Measurements from ENCODE around the gene PLAGL2. TPM values are rescaled to one million over a fixed set of nuclear protein-coding genes. Genes with fewer than 3 reads are reported as not detected.
"Not testable (repeated sequence)": the region's sequence is repeated elsewhere in the genome, so short reads cannot be mapped to it uniquely, and the experiment has no call there.

PLAGL2 gene
- total and polyA plus RNA-seq, 4 experiments from 2014 or later, result 1.1 to 20.7 (median 12.0) TPM

DNA sequence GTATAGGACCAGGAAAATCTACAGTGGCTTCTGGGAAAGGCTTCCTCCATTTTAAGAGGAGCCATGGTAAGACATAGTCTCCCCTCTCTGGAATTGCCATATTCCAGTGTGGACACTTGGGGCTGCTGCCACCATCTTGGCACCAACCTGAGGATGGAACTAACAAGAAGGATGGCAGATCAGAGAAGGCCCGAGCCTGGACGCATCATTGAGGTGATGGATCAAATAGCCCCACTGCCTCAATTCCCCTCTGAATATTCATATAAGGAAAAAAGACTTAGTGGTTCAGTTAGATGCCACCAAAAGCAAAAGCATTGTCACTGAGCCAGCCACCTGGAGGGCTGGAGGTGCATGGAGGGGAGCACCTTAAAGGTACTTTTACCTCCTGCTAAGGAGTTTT lies 25.9 kb downstream of the PLAGL2 start:
- CTCF ChIA-PET (ENCODE audit: partially characterized antibody), result no interaction called here
- Mint-ChIP-seq H3K4me1 (peaks cover 0 to 3% (median 2%) of the 10 kb centered on the region in 4 donors), H3K27ac (no peak overlapping the region), H3K27me3 (no peaks in the 10 kb centered on the region), H3K36me3 (no peaks in the 10 kb centered on the region), H3K9me3 (no peaks in the 10 kb centered on the region), H3K4me3 (no peak overlapping the region)
- Histone ChIP-seq H3K4me3 (ENCODE audit: low read length in 2 of 2) (no peak overlapping the region), H3K9me3 (ENCODE audit: control insufficient read depth in 1 of 2, low read length in 2 of 2) (no peaks in the 10 kb centered on the region), H3K27me3 (ENCODE audit: insufficient read depth, low read length) (no peaks in the 10 kb centered on the region), H3K4me1 (ENCODE audit: insufficient read depth, low read length) (no peaks in the 10 kb centered on the region), H3K27ac (ENCODE audit: low read depth, low read length) (no peak overlapping the region), H3K36me3 (ENCODE audit: insufficient read depth, low read length) (no peaks in the 10 kb centered on the region)
- intact Hi-C loops (cut with micrococcal nuclease), result no loop called here
- DNase-seq, result no peak
- POLR2A ChIA-PET (ENCODE audit: partially characterized antibody), result no interaction called here

DNA sequence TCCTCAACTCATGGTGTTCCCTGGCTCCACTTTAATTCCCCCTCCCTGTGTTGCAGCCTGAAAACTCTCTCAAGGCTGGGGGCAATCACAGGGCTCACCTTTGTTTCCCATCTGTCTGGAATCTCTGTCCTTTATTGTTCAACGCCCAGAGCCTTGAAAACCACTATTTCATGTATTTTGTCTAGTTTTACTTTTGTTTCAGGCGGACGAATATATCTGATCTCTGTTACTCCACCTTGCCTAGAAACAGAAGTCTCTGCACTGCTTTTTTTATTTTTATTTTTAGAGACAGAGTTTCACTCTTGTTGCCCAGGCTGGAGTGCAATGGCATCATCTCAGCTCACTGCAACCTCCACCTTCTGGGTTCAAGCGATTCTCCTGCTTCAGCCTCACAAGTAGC lies 27.6 kb downstream of the PLAGL2 start:
- intact Hi-C loops (cut with micrococcal nuclease), result no loop called here
- Histone ChIP-seq H3K4me1 (ENCODE audit: insufficient read depth, low read length) (no peaks in the 10 kb centered on the region), H3K27me3 (ENCODE audit: insufficient read depth, low read length) (no peaks in the 10 kb centered on the region), H3K4me3 (ENCODE audit: low read length in 2 of 2) (no peak overlapping the region), H3K9me3 (ENCODE audit: control insufficient read depth in 1 of 2, low read length in 2 of 2) (no peaks in the 10 kb centered on the region), H3K36me3 (ENCODE audit: insufficient read depth, low read length) (no peaks in the 10 kb centered on the region), H3K27ac (ENCODE audit: low read depth, low read length) (no peak overlapping the region)
- DNase-seq, result no peak
- POLR2A ChIA-PET (ENCODE audit: partially characterized antibody), result interaction anchor here (2.2 kb wide), 1 partner anchor 10 kb away, joined by 6 read pairs; no protein-coding TSS in a partner anchor
- H3K9me3 Mint-ChIP-seq, result no peaks in the 10 kb centered on the region
- peak overlapping the region in 1 of 7 donors; percentile 41 for H3K27ac Mint-ChIP-seq
- H3K4me3 Mint-ChIP-seq, result no peak overlapping the region
- no peaks in the 10 kb centered on the region for H3K36me3 Mint-ChIP-seq
- no peaks in the 10 kb centered on the region for H3K27me3 Mint-ChIP-seq
- peaks cover 0 to 1% (median 0%) of the 10 kb centered on the region in 4 donors for H3K4me1 Mint-ChIP-seq
- CTCF ChIA-PET (ENCODE audit: partially characterized antibody), result no interaction called here

DNA sequence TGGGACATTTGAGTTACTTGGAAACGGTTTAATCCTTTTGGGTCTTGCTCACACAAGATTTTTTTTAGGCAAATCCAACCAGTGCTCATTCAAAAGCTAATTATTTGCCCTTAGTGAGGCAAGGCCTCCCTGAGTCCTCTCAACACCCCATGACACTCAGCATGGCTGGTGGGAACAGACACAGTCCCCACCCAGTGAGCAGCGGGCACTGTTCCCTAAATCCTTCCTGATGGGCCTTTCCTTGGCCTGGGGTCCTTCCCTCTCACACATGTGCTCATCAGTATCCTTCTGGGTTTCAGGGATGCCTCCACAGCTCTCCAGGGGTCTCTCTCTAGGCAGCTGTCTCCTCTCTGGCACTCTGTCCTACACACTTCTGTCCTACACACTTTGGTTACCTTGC lies 28.0 kb downstream of the PLAGL2 start:
- Histone ChIP-seq H3K27ac (ENCODE audit: low read depth, low read length) (no peak overlapping the region), H3K36me3 (ENCODE audit: insufficient read depth, low read length) (no peaks in the 10 kb centered on the region), H3K27me3 (ENCODE audit: insufficient read depth, low read length) (no peaks in the 10 kb centered on the region), H3K4me3 (ENCODE audit: low read length in 2 of 2) (no peak overlapping the region), H3K4me1 (ENCODE audit: insufficient read depth, low read length) (no peaks in the 10 kb centered on the region), H3K9me3 (ENCODE audit: control insufficient read depth in 1 of 2, low read length in 2 of 2) (no peaks in the 10 kb centered on the region)
- Mint-ChIP-seq H3K4me3 (no peak overlapping the region), H3K27me3 (no peaks in the 10 kb centered on the region), H3K27ac (no peak overlapping the region), H3K36me3 (no peaks in the 10 kb centered on the region), H3K4me1 (peaks cover 0 to 1% (median 0%) of the 10 kb centered on the region in 4 donors), H3K9me3 (no peaks in the 10 kb centered on the region)
- CTCF ChIA-PET (ENCODE audit: partially characterized antibody), result no interaction called here
- intact Hi-C loops (cut with micrococcal nuclease), result no loop called here
- no peak for DNase-seq
- POLR2A ChIA-PET (ENCODE audit: partially characterized antibody), result interaction anchor here (2.2 kb wide), 1 partner anchor 10 kb away, joined by 6 read pairs; no protein-coding TSS in a partner anchor

DNA sequence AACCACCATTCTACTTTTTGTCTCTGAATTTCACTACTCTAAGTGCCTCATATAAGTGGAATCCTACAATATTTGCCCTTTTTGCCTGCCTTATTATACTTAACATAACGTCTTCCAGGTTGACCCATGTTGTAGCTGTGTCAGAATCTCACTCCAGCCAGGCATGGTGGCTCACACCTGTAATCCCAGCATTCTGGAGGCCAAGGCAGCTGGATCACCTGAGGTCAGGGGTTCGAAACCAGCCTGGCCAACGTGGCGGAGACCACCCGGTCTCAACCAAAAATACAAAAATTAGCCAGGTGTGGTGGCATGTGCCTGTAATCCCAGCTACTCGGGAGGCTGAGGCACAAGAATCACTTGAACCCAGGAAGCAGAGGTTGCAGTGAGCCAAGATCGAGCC lies 29.8 kb downstream of the PLAGL2 start:
- H3K27ac ChIP-seq (ENCODE audit: low read depth, low read length); DNase-seq; H3K9me3 Mint-ChIP-seq; H3K36me3 ChIP-seq (ENCODE audit: insufficient read depth, low read length); H3K27ac Mint-ChIP-seq; H3K27me3 ChIP-seq (ENCODE audit: insufficient read depth, low read length); intact Hi-C loops (cut with micrococcal nuclease); H3K4me1 Mint-ChIP-seq; H3K4me3 Mint-ChIP-seq; H3K27me3 Mint-ChIP-seq; POLR2A ChIA-PET (ENCODE audit: partially characterized antibody); H3K4me1 ChIP-seq (ENCODE audit: insufficient read depth, low read length); H3K9me3 ChIP-seq (ENCODE audit: control insufficient read depth in 1 of 2, low read length in 2 of 2); H3K36me3 Mint-ChIP-seq; H3K4me3 ChIP-seq (ENCODE audit: low read length in 2 of 2); CTCF ChIA-PET (ENCODE audit: partially characterized antibody): not testable (repeated sequence)

DNA sequence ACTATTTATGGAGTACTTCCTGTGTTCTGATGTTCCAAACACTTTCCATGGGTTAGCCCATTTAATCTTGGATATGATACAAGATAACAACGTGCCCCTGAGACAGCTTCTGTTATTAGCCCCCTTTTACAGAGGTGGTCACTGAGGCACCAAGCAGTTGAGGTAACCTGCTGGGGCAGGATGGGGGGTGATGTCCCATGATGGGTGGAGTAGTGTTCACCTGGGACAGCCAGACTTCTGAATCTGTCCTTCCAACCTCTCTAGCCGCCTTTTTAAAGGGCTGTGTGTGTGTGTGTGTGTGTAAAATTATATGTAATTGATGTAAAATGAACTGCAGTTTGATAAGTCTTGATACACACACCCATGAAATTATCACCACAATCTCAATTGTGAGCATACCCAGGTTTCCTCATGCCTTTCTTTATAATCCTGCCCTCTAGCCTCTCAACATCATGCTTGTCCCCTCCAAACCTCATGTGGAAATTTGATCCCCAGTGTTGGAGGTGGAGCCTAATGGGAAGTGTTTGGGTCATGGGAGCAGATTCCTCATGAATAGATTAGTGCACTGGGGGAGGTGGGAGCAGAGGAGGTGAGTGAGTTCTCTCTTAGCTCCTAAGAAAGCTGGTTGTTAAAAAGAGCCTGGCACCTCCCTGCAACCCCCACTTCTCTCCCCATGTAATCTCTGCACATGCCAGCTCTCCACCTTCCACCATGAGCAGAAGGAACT lies 39.2 kb downstream of the PLAGL2 start:
- Histone ChIP-seq H3K4me3 (ENCODE audit: low read length in 2 of 2) (no peak overlapping the region), H3K36me3 (ENCODE audit: insufficient read depth, low read length) (peaks cover 20% of the 10 kb centered on the region), H3K27me3 (ENCODE audit: insufficient read depth, low read length) (no peaks in the 10 kb centered on the region), H3K27ac (ENCODE audit: low read depth, low read length) (no peak overlapping the region), H3K4me1 (ENCODE audit: insufficient read depth, low read length) (no peaks in the 10 kb centered on the region), H3K9me3 (ENCODE audit: control insufficient read depth in 1 of 2, low read length in 2 of 2) (no peaks in the 10 kb centered on the region)
- ChIA-PET POLR2A (ENCODE audit: partially characterized antibody) (no interaction called here), CTCF (ENCODE audit: partially characterized antibody) (no interaction called here)
- DNase-seq, result no peak
- peaks cover 34 to 35% of the 10 kb centered on the region in 2 donors for H3K36me3 Mint-ChIP-seq
- intact Hi-C loops (cut with micrococcal nuclease), result no loop called here
- no peak overlapping the region for H3K4me3 Mint-ChIP-seq
- H3K27ac Mint-ChIP-seq, result peak overlapping the region in 2 of 7 donors; percentile 63 to 74
- peaks cover 0 to 3% (median 0%) of the 10 kb centered on the region in 4 donors for H3K4me1 Mint-ChIP-seq
- H3K27me3 Mint-ChIP-seq, result no peaks in the 10 kb centered on the region
- no peaks in the 10 kb centered on the region for H3K9me3 Mint-ChIP-seq

DNA sequence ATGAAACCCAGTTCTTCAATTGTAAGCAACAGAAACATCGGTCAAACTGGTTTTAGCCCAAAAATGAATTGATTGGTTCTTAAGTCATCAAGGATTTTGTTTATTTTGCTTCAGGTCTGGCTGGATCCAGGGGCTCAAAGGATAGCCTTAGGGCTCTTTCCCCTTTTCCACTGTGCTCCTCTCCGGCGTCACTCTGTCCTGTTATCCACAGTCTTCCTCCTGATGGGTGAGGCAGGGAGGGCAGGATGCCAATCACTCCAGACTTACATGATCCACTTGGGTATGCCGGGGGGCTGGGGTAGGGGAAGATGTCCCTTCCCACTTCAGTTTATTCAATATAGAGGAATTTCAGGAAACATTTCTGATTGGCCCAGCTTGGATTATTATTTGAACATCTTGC lies 40.0 kb downstream of the PLAGL2 start:
- Histone ChIP-seq H3K36me3 (ENCODE audit: insufficient read depth, low read length) (peaks cover 23% of the 10 kb centered on the region), H3K27ac (ENCODE audit: low read depth, low read length) (no peak overlapping the region), H3K9me3 (ENCODE audit: control insufficient read depth in 1 of 2, low read length in 2 of 2) (no peaks in the 10 kb centered on the region), H3K27me3 (ENCODE audit: insufficient read depth, low read length) (no peaks in the 10 kb centered on the region), H3K4me1 (ENCODE audit: insufficient read depth, low read length) (no peaks in the 10 kb centered on the region), H3K4me3 (ENCODE audit: low read length in 2 of 2) (no peak overlapping the region)
- no peak overlapping the region for H3K4me3 Mint-ChIP-seq
- ChIA-PET CTCF (ENCODE audit: partially characterized antibody) (no interaction called here), POLR2A (ENCODE audit: partially characterized antibody) (no interaction called here)
- H3K9me3 Mint-ChIP-seq, result no peaks in the 10 kb centered on the region
- H3K4me1 Mint-ChIP-seq, result peaks cover 0 to 3% (median 0%) of the 10 kb centered on the region in 4 donors
- H3K27ac Mint-ChIP-seq, result peak overlapping the region in 4 of 7 donors; percentile 4 to 39 (median 14)
- DNase-seq, result no peak
- H3K27me3 Mint-ChIP-seq, result no peaks in the 10 kb centered on the region
- intact Hi-C loops (cut with micrococcal nuclease), result no loop called here
- H3K36me3 Mint-ChIP-seq, result peaks cover 37 to 39% of the 10 kb centered on the region in 2 donors

DNA sequence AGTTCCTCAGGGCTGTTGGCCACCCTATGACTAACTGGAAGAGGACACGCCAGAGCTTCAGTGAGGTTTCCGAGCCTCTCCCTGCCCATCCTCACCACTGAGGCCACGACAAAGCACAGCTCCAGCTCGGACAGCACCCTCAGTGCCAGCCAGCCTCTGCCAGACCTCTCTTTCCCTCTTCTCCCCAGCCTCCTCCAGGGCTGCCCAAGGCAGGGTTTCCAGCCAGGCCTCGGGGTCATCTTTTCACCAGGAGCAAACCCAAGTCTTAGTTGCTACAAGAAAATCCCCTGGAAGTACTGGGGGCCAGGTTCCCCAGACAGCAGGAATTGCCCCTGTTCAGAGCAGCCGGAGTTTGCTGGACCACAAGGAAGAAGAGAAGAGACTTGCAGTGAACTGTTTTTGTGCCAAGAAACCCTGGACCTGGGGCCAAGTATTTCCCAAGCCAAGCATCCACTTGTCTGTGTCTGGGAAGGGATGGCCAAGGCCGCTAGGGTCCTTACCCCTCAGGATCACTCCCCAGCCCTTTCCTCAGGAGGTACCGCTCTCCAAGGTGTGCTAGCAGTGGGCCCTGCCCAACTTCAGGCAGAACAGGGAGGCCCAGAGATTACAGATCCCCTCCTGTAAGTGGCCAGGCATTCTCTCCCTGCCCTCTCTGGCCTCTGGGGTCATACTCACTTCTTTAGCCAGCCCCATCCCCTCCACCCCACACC lies 41.6 kb downstream of the PLAGL2 start:
- peaks cover 53 to 55% of the 10 kb centered on the region in 2 donors for H3K36me3 Mint-ChIP-seq
- H3K27ac Mint-ChIP-seq, result no peak overlapping the region
- intact Hi-C loops (cut with micrococcal nuclease), result no loop called here

More for the DNA sequence above, 41.6 kb downstream of the PLAGL2 start:
- POLR2A ChIA-PET (ENCODE audit: partially characterized antibody), result no interaction called here
- Histone ChIP-seq H3K27me3 (ENCODE audit: insufficient read depth, low read length) (no peaks in the 10 kb centered on the region), H3K9me3 (ENCODE audit: control insufficient read depth in 1 of 2, low read length in 2 of 2) (no peaks in the 10 kb centered on the region), H3K4me1 (ENCODE audit: insufficient read depth, low read length) (no peaks in the 10 kb centered on the region), H3K4me3 (ENCODE audit: low read length in 2 of 2) (no peak overlapping the region), H3K36me3 (ENCODE audit: insufficient read depth, low read length) (peaks cover 39% of the 10 kb centered on the region), H3K27ac (ENCODE audit: low read depth, low read length) (no peak overlapping the region)
- Mint-ChIP-seq H3K4me3 (no peak overlapping the region), H3K4me1 (peaks cover 0 to 3% (median 0%) of the 10 kb centered on the region in 4 donors), H3K27me3 (no peaks in the 10 kb centered on the region), H3K9me3 (no peaks in the 10 kb centered on the region)
- CTCF ChIA-PET (ENCODE audit: partially characterized antibody), result no interaction called here
- no peak for DNase-seq

Data from CD4-positive, alpha-beta memory T cell (primary cell).